Endometrial microvascular endothelial cells (primary cell): ENCODE results near the gene MAP7D1. TPM values are rescaled to one million over a fixed set of nuclear protein-coding genes. Genes with fewer than 3 reads are reported as not detected.
"Not testable (repeated sequence)": the region's sequence is repeated elsewhere in the genome, so short reads cannot be mapped to it uniquely, and the experiment has no call there.

ENCODE experiments used
- in situ Hi-C: cut with HindIII; loops from 2 replicates; pipeline ENCODE4 v1.10.0; 2017; ENCODE audit warnings: low sequenced_read_pairs, low pct_unique_long_range_greater_than_20kb; ENCODE audit errors: inconsistent ontology term
- total RNA-seq: library from RNA; depleted of rRNA; stranded (reverse); fragments of >200 nt; gene quantifications from one replicate; pipeline ENCODE4 v1.2.3, GENCODE V29; 2015; ENCODE audit errors: inconsistent ontology term

The MAP7D1 gene
- total RNA-seq, 1 donor from 2014 or later = 199 TPM

- in situ Hi-C loops = no loop called here
Observed at GRCh38 chr1:36217670-36218069, 61.7 kb downstream of the MAP7D1 start.

GRCh38 chr1:36221901-36222300 lies 65.9 kb downstream of the MAP7D1 start:
- in situ Hi-C loops = not testable (repeated sequence)

- in situ Hi-C loops = no loop called here
Observed at GRCh38 chr1:36222481-36223380, 66.8 kb downstream of the MAP7D1 start.

- in situ Hi-C loops = no loop called here
Observed at GRCh38 chr1:36223381-36223995, 67.5 kb downstream of the MAP7D1 start.

- in situ Hi-C loops = no loop called here
Observed at GRCh38 chr1:36223996-36224536, 68.1 kb downstream of the MAP7D1 start, which contains the start of gene THRAP3. TSS of gene THRAP3 (plus strand) at chr1:36224443. CDS start at chr1:36282564, 58,121 bp downstream.

- in situ Hi-C loops = no loop called here
Observed at GRCh38 chr1:36224537-36225282, 68.8 kb downstream of the MAP7D1 start.

GRCh38 chr1:36225283-36225899 lies 69.4 kb downstream of the MAP7D1 start:
- in situ Hi-C loops = no loop called here

GRCh38 chr1:36230279-36230678 lies 74.3 kb downstream of the MAP7D1 start:
- in situ Hi-C loops = not testable (repeated sequence)

Other genes starting within 250 kb of the MAP7D1 start
- 7.2 TPM for gene AGO3, start 225.1 kb upstream of the MAP7D1 start, total RNA-seq
- gene TEKT2, start 72.1 kb upstream of the MAP7D1 start, total RNA-seq = not detected
- gene ADPRS, start 67.3 kb upstream of the MAP7D1 start, total RNA-seq = 59.1 TPM
- gene COL8A2, start 30.9 kb upstream of the MAP7D1 start, total RNA-seq = 3.9 TPM
- 148 TPM for gene TRAPPC3, start 6.7 kb upstream of the MAP7D1 start, total RNA-seq
- 124 TPM for gene THRAP3, start 68.3 kb downstream of the MAP7D1 start, total RNA-seq
- gene SH3D21, start 150.2 kb downstream of the MAP7D1 start, total RNA-seq = 0.84 TPM
- 86.7 TPM for gene EVA1B, start 167.5 kb downstream of the MAP7D1 start, total RNA-seq
- 29.4 TPM for gene STK40, start 229.8 kb downstream of the MAP7D1 start, total RNA-seq
- 68.4 TPM for gene LSM10, start 241.7 kb downstream of the MAP7D1 start, total RNA-seq